Lower leg skin (tissue), 3 donors: ENCODE data around the gene YTHDF2.
"Not testable (repeated sequence)": the region's sequence is repeated elsewhere in the genome, so short reads cannot be mapped to it uniquely, and the experiment has no call there.

Experiments
- CTCF ChIP-seq, 3 donors: fragments of 450-650 bp; IDR thresholded peaks; one replicate each; pipeline ENCODE4 v1.5.1; 2016; ENCODE audit warnings: antibody characterized with exemption in 3 of 3, mild to moderate bottlenecking in 3 of 3, moderate library complexity in 2 of 3
- POLR2A ChIP-seq, 2 donors: fragments of 450-650 bp; IDR thresholded peaks; one replicate each; pipeline ENCODE4 v1.6.1; 2016 to 2017; ENCODE audit warnings: antibody characterized with exemption in 2 of 2, mild to moderate bottlenecking in 1 of 2, moderate library complexity in 1 of 2

GRCh38 chr1:28794582-28794981, 57.8 kb downstream of the YTHDF2 start:
- not testable (repeated sequence) for TF ChIP-seq CTCF, POLR2A (IDR thresholded peaks at IDR 0.05)
